Lung microvascular endothelial cell (primary cell): ENCODE measurements around the gene ITPA. TPM values are rescaled to one million over a fixed set of nuclear protein-coding genes. Genes with fewer than 3 reads are reported as not detected.

Experiments
- DNase-seq, 2 donors: peaks; one replicate each; pipeline versions ENCODE4 v3.0.0 to v3.0.0-alpha.2; 2010; ENCODE audit warnings: low read depth in 2 of 2
- total RNA-seq: library from RNA; depleted of rRNA; stranded (reverse); fragments of >200 nt; gene quantifications from 2 replicates; pipeline ENCODE4 v1.2.1, GENCODE V29; 2014

ITPA gene
- total RNA-seq, 1 donor from 2014 or later, result 34.5 TPM

DNA sequence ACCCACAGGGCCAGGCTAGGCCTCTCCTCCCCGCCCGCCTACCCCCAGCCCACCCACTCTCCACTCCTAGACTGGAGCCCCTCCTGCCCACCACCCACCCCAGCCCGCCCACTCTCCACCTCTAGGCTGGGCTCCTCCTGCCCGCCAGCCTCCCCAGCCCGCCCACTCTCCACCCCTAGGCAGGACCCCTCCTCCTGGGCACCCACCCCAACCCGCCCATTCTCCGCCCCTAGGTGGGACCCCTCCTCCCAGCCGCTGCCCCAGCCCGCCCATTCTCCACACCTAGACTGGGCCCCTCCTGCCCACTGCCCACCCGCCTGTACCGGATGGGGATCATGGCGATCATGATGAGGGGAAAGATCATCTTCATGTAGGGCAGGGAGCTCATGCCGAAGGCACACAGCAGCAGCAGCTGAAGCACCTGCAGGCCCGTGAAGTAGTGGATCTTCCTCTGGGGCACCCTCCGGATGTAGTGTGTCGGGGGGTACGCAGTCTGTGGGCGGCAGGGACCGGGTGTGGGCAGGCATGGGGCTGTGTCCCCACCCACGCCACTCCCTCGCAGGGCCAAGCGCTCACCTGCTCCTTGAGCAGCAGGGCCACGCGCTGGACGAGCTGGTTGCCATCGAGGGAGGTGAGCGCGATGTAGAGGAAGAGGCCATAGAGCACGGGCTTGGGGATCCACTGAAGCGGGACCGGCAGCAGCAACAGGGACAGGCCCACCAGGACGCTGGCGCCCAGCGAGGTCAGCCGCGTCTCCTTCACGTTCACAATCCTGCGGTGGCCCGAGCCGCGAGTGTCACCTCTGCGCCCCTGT, 18.8 kb downstream of the ITPA start:
- no peak for DNase-seq

DNA sequence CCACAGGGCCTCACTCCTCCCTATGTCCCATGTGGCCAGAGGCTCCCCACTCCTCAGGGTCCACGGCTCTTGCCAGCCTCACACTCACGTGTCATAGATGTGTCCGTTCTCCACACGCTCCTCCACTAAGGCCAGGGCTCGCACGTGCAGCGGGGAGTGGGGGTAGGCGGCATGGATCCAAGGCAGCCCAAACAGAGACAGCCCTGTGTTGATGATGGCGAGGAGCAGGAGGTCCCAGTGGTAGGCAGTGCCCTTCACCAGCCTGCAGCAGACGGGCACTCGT, 19.4 kb downstream of the ITPA start:
- DNase-seq, result no peak

DNA sequence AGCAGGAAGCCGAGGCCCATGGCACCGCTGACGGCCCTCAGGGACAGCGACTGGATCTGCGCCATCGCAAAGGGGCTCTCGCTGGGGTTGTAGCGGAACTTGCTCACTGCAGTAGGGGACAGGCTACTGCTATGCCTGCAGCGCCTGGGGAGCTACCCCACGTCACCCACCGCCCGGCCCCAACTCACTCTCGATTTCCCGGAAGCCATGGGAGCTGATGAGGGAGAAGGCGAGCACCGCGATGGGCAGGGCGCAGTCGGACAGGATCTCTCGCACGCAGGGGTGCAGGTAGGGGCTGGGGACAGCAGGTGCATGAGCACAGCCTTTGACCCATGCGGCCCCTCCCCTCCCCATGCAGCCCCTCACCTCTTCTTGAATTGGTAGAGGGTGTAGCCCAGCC, 19.9 kb downstream of the ITPA start:
- no peak for DNase-seq

DNA sequence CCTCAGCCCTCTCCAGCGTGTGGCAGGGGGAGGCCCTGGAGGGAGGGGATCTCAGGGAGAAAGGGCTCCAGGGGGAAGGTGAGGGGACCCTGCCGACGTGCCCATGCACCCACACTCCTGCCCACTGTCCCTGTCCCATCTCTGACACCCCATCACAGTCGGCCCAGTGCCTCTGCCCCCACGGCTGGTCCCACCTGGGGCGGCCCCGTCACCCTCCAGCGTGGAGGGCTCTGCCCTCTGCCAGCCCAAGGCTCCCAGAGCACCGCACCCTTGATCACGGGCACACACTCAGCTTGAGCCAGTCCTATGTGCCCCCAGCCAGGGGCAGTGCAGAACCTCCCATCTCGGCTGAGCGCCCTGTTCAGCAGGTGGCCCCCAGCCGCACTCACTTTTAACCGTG, 20.5 kb downstream of the ITPA start:
- DNase-seq, result no peak

DNA sequence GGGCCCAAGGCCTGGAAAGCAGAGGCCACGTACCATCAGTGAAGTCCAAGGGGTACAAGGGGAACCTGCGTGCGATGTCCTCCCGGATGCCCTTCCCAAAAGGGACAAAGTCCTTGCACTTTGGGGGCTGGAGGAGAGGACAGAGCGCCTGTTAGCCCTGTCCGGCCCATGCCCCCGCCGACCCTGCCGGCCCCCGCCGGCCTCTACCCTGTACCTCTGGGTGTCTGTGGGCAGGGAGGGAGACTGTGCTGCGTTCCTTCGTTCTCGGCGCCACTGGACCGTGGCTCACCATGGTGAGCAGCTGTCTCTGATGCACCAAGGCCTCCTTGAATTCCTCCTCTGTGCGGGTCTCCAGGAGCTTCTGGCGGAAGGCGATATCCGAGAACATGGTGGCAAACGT, 21.8 kb downstream of the ITPA start:
- DNase-seq, result no peak

DNA sequence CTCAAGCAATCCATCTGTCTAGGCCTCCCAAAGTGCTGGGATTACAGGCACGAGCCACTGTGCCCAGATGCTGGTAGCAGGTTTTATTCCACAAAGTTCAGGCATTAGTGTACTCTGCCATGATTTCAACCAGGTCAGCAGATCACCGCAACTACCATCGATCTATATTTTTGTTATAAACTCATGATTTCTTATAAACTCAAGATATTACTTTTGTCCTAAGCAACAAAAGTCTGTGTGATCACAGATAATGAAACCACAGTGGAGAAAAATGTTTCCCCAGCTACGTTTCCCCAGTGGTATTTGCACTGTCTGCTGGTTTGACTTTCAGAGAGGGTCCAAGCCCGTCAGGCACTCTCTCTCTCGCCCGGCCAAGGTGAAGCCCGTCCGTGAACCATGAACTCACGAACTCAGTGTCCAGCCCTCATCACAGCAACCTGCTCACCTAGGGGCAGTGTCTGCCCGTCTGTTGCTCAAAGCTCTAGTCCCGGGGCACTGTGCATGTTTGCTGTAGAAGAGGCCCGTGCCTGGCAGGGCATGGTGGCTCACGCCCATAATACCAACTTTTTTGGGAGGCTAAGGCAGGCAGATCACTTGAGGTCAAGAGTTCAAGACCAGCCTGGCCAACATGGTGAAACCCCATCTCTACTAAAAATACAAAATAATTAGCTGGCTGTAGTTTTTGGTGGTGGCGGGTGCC, 22.7 kb downstream of the ITPA start:
- no peak for DNase-seq

DNA sequence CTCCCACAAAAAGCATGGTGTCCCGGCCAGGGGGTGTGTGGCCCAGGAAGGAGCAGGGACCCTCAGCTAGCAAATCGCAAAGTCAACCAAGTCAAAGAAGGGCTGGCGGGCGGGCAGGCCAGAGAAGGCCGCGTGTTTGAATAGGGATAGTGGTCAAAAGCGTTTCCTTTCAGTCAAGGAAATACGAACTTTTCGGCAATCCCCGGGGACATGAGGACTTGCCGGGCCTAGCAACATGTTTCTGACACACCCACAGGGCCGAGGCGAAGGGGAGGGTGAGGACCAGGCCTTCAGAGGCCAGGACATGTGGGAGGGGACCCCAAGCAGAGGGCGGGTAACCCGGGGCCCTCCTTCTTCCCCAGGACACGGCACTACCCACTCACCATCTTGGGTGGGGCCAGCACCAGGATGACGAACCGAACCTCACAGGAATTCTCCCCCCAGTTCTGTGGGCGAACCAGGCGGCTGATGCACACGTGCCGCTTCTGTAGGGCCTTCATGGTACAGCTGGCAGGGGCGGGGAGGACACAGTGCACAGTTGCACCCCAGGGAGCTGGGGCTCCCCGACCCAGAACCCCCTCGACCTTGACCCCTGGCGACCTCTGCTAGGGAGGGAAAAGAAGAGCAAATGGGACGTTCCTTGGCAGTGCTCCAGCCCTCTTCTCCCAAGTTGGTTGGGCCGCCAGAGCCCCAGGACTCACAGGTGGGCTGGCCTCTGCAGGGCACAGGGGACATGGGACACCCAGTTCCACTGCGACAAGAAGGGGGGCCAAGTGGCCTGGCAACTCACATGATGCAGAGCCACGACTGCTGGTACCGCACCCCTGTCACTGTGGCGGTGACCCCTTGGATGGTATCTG, 24.1 kb downstream of the ITPA start:
- no peak for DNase-seq

DNA sequence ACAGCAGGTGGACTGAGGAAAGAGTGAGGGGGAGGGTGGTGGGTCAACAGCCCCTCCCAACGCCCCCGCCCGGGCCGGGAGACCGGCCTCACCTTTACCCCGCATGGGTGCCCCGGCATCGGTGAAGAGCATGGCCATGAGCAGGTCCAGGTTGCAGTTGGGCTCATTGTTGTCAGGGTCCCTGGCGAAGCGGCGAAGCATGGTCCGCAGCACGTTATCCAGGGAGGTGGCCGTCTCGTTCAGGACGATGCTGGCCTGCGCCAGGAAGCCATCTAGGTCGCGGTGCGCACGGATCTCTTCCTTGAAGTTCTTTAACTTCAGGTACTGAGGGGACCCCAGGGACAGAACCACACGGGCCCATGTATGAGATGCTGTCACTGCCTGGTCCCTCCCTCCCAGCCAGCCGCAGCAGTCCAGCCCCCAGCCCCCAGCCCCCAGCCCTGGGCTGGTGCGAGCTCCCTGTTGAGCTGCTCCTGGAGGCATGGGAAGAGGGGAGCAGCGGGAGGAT, 24.7 kb downstream of the ITPA start:
- DNase-seq, result no peak

DNA sequence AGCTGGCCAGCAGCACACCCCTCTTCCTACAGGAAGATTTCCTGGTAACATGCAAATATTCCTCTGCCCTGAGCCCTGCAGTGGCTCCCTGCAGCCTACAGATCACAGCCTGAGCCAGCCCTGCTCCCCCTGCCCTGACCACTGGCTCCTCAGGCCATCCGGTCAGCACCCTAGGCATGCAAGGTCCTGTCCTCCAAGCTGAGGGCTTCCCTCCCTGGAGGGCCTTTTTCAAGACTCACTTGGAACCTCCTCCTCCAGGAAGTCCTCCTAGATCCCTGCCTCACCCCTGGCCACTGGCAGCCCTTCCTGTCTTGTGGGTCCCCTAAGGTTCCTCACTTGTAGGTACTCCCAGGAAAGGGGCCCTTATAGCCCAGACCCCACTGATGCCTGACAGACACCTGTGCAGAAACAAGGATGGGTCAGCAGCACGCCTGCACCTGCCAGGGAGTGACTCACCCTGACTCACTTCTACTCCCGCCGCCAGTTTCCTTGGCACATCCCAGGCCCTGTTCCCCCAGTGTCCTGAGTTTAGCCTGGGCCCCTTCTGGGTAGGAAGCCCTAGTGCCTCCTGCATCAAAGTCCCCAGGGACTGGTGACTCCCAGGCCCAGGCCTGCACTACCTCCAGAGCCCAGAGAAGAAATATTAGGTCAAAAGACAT, 26.5 kb downstream of the ITPA start:
- peak in 1 of 2 donors; percentile 50 for DNase-seq

DNA sequence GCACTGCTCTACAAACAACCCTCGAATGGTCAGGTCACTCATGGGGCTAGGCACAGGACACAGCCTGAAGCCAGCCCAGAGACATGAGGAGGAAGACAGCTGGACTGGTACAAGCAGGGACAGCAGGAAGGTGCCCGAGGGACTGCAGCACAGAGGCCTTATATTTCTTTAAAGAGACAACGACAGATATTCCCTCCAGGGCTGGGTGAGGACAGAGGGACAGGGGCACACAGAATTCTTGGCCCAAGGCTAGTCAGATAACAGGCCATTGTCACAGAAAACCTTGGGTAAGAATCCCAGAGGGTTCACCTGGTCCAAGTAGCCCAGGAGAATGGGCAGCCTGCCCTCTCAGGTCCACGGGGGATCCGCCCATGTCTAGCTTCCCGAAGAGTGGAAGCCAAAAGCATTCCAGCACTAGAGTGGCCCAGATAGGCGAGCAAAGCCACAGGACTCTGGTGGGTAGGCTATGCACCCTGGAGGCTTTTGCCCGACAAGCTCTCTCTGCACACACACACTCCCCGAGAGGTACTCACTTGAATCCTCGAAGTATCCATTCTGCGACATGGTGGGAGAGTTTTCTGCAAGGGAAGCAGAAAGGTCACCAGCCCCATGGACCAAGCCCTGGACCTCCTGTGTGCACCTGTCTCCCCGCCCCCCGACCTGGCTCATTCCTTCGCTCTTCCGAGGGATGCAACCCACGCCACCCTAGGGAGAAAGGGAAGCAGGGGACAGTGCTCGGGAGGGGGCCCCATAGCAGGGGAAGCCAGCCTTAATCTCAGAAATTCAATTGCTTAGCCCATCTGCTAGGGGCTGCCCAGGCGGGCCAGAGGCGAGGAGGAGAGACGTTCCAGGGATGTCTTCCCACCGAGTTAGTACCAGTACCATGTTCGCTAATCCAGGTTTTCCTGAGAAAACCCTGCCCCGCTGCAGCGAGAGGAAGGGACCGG, 28.0 kb downstream of the ITPA start:
- DNase-seq, result no peak

DNA sequence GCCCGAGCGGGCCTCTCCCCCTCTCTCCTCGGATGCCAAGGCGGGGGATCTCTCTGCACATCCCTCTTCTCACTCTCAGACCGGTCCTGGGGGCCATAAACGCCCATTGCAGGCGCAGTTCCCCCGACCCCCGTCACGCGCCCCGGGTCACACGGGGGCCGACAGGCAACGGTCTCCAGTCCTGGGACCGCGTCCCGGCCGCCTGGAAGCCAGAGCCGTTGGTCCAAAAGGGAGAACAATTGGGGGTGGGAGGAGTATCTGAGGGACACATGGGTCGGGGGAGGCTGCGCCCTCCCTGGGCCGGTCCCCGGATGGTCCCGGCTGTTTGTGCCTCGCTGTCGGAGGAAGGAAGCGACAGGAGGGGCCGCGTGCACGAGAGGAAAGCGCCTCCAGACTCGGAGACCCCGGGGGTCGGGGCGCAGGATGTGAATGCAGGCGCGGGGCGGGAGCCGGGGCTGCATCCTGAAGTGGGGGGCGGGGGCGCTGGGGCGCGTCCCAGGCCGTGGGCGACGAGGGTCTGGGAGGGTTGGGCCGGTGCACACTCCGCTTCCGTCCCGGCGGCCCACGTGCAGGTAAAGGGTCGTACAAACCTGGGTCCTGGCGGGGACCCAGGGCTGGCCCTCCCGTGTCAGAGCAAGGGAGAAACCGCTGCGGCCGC, 28.8 kb downstream of the ITPA start:
- no peak for DNase-seq

DNA sequence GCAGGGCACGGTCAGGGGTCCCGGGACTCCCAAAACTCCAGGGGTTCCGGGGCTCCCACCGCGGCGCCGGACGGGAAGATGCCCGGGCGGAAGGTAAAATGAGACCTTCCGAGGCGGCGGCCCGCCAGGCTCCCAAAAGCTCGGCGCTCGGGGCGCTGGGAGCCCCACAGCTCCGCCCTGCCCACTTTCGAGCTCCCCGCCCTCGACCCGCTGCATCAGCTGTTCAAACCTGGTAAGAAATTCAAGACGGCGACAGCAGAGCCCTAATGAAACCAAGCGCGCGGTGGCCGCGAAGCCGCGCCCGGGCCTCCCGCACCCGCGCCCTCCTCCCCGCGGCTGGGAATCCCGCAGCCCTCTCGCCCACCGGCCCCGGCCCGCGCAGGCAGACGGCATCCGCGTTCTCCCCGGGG, 29.3 kb downstream of the ITPA start:
- DNase-seq, result peak; percentile 22 to 36

DNA sequence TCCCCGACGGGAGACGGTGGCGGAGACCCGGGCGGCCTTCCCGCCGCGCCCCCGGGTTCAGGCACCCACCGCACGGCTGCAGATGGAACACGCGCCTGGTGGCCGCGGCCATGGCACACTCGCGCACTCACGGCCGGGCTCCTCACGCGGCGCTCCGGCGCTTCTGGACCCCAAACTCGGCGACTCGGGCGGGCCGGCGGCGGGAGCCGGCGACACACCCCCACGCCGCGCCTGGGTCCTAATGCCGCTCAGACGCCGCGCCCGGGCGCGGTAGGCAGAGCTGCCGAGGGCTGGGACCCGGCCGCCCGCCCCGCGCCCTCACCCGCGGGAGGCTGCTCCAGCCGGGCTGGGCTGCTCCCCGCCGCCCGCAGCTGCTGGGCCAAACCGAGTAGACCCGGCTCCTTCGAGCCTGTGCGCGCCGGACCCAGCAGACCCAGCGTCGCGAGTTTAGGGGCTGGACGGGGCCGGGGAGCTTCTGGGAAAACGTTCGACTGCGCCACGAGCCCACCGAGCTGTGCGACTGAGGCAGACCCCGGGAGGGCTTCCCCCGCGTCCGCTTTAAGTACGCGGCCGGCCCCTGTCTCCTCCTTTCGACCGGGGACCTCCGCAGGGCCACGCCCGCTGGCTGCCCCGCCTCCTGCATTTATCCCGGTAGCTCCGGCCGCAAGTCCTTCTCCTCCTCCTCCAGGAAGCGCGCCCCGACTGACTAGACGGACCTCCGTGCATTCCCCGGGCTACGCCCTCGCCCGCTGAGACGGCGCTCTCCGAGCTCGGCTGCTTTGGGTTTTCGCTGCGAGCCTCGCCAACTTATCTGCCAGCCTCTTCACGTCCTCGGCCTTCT, 29.9 kb downstream of the ITPA start, which contains the start of gene SLC4A11:
Gene SLC4A11 (minus strand): TSS at position 165 of the 841 bp plus-strand sequence. CDS start 53 bp downstream, at position 112.
- peak; percentile 68 to 81 for DNase-seq

DNA sequence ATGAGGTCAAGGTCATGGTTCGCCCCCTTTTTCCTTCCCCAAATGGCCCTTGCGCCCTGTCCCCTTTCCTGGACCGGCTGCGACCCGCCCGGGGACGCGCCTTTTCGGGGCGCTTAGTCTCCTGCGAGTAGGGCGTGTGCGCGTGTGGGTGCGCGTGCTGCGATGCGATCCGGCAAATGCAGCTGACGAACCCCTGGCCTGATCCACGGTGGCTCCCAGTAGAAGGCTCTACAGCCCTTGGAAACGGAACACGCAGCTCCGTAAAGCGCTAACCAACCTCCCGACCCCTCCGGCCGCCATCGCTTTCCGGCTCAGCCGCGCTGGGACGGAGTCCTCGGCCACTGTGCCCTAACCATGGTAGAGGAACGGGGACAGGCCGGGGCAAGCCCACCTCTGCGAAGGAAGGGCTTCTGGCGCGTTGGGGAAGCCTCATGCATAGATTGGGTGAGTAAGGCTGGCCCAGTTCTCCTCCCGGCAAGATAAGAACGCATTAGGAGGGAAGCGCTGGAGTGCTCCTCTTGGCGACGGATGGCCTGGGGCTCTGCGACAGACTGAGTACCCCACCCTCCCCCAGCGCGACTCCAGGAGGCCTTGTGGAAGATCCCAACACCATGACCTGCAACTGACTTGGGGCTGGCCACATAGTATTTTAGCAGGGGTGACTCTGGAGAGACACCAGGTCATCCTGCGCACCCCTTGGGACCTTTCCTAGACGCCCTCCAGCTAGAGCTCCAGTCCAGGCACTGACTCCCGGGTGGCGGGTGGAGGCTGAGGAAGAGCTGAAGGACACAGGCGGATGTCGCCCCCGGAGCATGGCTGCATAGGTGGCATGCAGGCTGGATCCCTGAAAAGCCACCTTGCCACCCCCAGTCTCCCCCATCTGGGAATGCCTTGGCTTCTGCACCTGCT, 30.8 kb downstream of the ITPA start:
- peak; percentile 50 to 51 for DNase-seq

DNA sequence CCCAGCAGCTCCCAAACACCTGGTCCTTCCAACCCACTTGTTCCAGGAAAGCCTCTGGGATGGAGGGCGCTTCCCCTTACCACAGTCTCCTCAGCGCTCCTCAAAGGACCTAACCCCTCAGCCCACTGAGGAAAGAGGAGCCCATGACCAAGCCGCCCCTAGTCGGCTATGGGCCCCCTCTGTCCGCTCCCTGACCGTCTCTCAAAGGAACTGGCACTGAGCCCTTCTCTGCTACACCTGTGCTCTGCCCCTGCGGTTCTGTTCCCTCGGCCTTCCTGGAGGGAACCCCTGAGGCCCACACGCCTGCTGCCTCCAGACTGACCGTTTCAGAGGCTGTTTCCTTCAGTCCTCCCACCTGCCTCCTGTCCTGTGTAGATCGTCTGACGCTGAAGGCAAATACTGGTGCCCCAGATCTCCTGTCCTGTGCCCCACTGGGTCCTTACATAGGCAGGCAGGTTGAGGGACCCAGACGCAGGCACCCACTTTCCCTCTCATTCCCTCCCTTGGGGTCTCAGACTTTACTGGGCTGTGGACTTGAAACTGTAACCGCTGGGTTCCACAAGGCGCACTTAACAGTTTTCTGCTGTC, 31.6 kb downstream of the ITPA start:
- no peak for DNase-seq

DNA sequence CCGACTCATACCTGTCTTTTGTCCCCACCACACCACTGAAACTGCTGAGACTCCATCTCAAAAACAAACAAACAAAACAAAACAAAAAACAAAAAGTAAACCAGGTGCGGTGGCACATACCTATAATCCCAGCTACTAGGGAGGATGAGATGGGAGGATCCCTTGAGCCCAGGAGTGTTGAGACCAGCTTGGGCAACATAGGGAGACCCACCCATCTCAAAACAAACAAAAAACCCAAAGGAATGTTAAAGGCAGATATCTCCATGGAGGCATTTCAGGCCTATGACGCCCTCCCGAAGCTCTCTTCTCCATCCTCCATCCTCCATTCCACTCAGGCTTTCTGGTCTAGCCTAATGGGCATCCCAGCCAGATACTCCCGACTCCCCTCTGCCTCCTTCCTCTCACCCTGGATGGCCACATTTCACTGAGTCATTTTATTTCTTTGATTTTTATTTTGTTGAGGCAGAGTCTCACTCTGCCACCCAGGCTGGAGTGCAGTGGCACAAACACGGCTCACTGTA, 32.9 kb downstream of the ITPA start:
- DNase-seq, result no peak

DNA sequence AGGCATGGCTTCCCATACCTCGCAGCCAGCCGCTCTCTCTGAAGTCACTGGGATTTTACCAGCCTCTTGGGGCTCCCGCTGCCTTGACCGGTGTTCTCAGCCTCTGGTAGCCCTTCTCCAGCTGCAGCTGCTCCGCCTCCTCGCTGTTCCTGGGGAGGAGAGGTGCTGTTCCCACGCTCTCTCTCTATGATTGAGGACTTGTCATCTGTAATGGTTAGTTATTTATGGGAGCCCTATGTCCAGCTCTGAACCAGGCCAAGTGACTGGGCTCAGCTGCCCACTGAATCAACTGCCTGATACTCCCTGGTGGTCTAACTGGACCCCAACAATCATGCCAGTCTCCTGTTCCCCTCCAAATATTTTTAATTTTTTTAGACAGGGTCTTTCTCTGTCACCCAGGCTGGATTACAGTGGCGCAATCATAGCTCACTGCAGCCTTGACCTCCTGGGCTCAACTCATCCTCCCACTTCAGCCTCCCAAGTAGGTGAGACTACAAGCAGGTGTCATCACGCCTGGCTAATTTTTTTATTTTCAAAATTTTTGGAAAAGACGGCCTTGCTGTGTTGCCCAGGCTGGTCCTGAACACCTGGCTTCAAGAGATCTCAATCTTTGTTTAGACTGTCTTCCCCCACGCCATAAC, 34.5 kb downstream of the ITPA start:
- DNase-seq, result peak in 1 of 2 donors; percentile 21
